NOMO-1 treated with DMSO at 0.1 percent for 48 hours (cell line): Measurements from ENCODE around the gene DKK3.
"Not testable (repeated sequence)": the region's sequence is repeated elsewhere in the genome, so short reads cannot be mapped to it uniquely, and the experiment has no call there.

ENCODE experiments used
- DNase-seq: peaks from one replicate; lab custom pipeline; 2025; ENCODE audit not compliant: unreplicated experiment; lab: John Stamatoyannopoulos, UW

Gene DKK3

GRCh38 chr11:12007769-12008737 is at the start of gene DKK3:
Gene DKK3, minus strand, starts transcription at chr11:12008626. Its CDS starts 44 bp downstream, at chr11:12008582.
- DNase-seq, result no peak

GRCh38 chr11:12057299-12057980 is 49.0 kb upstream of the DKK3 start:
- no peak for DNase-seq

- no peak for DNase-seq
These were observed 47.7 kb upstream of the DKK3 start for GRCh38 chr11:12056119-12056518.

GRCh38 chr11:12053606-12054361 is 45.4 kb upstream of the DKK3 start:
- DNase-seq, result no peak

GRCh38 chr11:12052676-12053605 is 44.5 kb upstream of the DKK3 start:
- DNase-seq, result no peak

GRCh38 chr11:12051287-12051662 is 42.8 kb upstream of the DKK3 start:
- no peak for DNase-seq

- no peak for DNase-seq
These were observed 42.3 kb upstream of the DKK3 start for GRCh38 chr11:12050470-12051286.

GRCh38 chr11:12048936-12049790 is 40.7 kb upstream of the DKK3 start:
- DNase-seq, result no peak

- no peak for DNase-seq
These were observed 38.3 kb upstream of the DKK3 start for GRCh38 chr11:12046636-12047236.

GRCh38 chr11:12045914-12046635 is 37.6 kb upstream of the DKK3 start:
- DNase-seq, result no peak

GRCh38 chr11:12044799-12045198 is 36.4 kb upstream of the DKK3 start:
- no peak for DNase-seq

GRCh38 chr11:12043959-12044791 is 35.7 kb upstream of the DKK3 start:
- DNase-seq, result peak; percentile 24

GRCh38 chr11:12043221-12043620 is 34.8 kb upstream of the DKK3 start:
- DNase-seq, result no peak

GRCh38 chr11:12042215-12042676 is 33.8 kb upstream of the DKK3 start:
- peak; percentile 92 for DNase-seq

GRCh38 chr11:12040719-12041118 is 32.3 kb upstream of the DKK3 start:
- DNase-seq, result not testable (repeated sequence)

- DNase-seq, result no peak
These were observed 24.5 kb upstream of the DKK3 start for GRCh38 chr11:12032968-12033367.
